CD4-positive, alpha-beta memory T cell (primary cell): ENCODE measurements around the gene DOCK4. TPM values are rescaled to one million over a fixed set of nuclear protein-coding genes. Genes with fewer than 3 reads are reported as not detected.

Source experiments
- CTCF ChIA-PET: fragments of 350-600 bp; sonication (Branson Sonifier 250); formaldehyde crosslinking; loops from one replicate; lab custom pipeline; 2021; ENCODE audit warnings: inconsistent platforms; ENCODE audit not compliant: partially characterized antibody; lab: Charles Lee
- POLR2A ChIA-PET: fragments of 350-600 bp; sonication (Branson Sonifier 250); formaldehyde crosslinking; loops from one replicate; lab custom pipeline; 2021; ENCODE audit not compliant: partially characterized antibody; lab: Charles Lee
- DNase-seq, 5 donors: peaks; one replicate each; pipeline versions ENCODE4 v3.0.0 to v3.0.0-alpha.2; 2020 to 2022; ENCODE audit warnings: mixed read lengths in 1 of 5
- H3K27ac ChIP-seq: one replicate; pipeline ENCODE4 v1.7.0; 2013; ENCODE audit warnings: low read depth, low read length
- H3K27me3 ChIP-seq: 2 replicates; pipeline ENCODE4 v1.7.0; 2013; ENCODE audit warnings: mild to moderate bottlenecking, low read length, moderate library complexity; ENCODE audit not compliant: insufficient read depth
- H3K36me3 ChIP-seq: 2 replicates; pipeline ENCODE4 v1.7.0; 2013; ENCODE audit warnings: mild to moderate bottlenecking, low read length, moderate library complexity; ENCODE audit not compliant: insufficient read depth
- H3K4me1 ChIP-seq: 2 replicates; pipeline ENCODE4 v1.7.0; 2013; ENCODE audit warnings: mild to moderate bottlenecking, low read length, moderate library complexity; ENCODE audit not compliant: insufficient read depth
- H3K4me3 ChIP-seq, 2 donors: one replicate each; pipeline ENCODE4 v1.7.0; 2013; ENCODE audit warnings: low read length in 2 of 2, mild to moderate bottlenecking in 1 of 2
- H3K9me3 ChIP-seq, 2 donors: one replicate each; pipeline ENCODE4 v1.7.0; 2013; ENCODE audit warnings: low read length in 2 of 2, control low read depth in 1 of 2; ENCODE audit not compliant: control insufficient read depth in 1 of 2
- H3K27ac Mint-ChIP-seq, 7 donors: one replicate each; pipeline ENCODE4 v1.8.0; 2020 to 2021; ENCODE audit warnings: mixed read lengths in 7 of 7, mild to moderate bottlenecking in 6 of 7, inconsistent platforms in 3 of 7, moderate library complexity in 3 of 7
- H3K27me3 Mint-ChIP-seq, 2 donors: one replicate each; pipeline ENCODE4 v1.8.0; 2020 to 2021; ENCODE audit warnings: mixed read lengths in 2 of 2
- H3K36me3 Mint-ChIP-seq, 2 donors: one replicate each; pipeline ENCODE4 v1.8.0; 2020 to 2021; ENCODE audit warnings: mixed read lengths in 2 of 2, inconsistent platforms in 1 of 2, mild to moderate bottlenecking in 1 of 2
- H3K4me1 Mint-ChIP-seq, 4 donors: one replicate each; pipeline ENCODE4 v1.8.0; 2020 to 2021; ENCODE audit warnings: mixed read lengths in 4 of 4, mild to moderate bottlenecking in 1 of 4
- H3K4me3 Mint-ChIP-seq, 8 donors: one replicate each; pipeline ENCODE4 v1.8.0; 2020 to 2021; ENCODE audit warnings: mixed read lengths in 8 of 8, mild to moderate bottlenecking in 7 of 8, moderate library complexity in 6 of 8, inconsistent platforms in 3 of 8
- H3K9me3 Mint-ChIP-seq, 8 donors: one replicate each; pipeline ENCODE4 v1.8.0; 2020 to 2021; ENCODE audit warnings: mixed read lengths in 8 of 8, mild to moderate bottlenecking in 5 of 8, inconsistent platforms in 3 of 8, moderate library complexity in 1 of 8
- intact Hi-C: fragments of 100-400 bp; cut with micrococcal nuclease; formaldehyde crosslinking; loops from one replicate; pipeline ENCODE4 v1.15.1; 2023
- polyA plus RNA-seq, 2 donors: library from polyadenylated mRNA; unstranded; fragments of 300-500 nt; fragmentation: Illumina TruSeq; gene quantifications; one replicate each; pipeline ENCODE4 v1.2.3, GENCODE V29; 2021
- total RNA-seq, 2 experiments: library from RNA; stranded (reverse); gene quantifications; one replicate each; pipeline ENCODE4 v1.2.3, GENCODE V29; 2021

The DOCK4 gene
- total and polyA plus RNA-seq, 4 experiments from 2014 or later = 0.47 to 1.5 (median 1.2) TPM; not detected in 1

GRCh38 chr7:111860248-111860647, 346.0 kb downstream of the DOCK4 start:
- Histone ChIP-seq H3K4me1 (no peaks in the 10 kb centered on the region), H3K9me3 (no peaks in the 10 kb centered on the region), H3K4me3 (no peak overlapping the region), H3K27me3 (no peaks in the 10 kb centered on the region), H3K27ac (no peak overlapping the region), H3K36me3 (no peaks in the 10 kb centered on the region)
- POLR2A ChIA-PET = no interaction called here
- Mint-ChIP-seq H3K4me1 (peaks cover 0 to 1% (median 0%) of the 10 kb centered on the region in 4 donors), H3K4me3 (no peak overlapping the region), H3K9me3 (no peaks in the 10 kb centered on the region), H3K36me3 (no peaks in the 10 kb centered on the region), H3K27me3 (peaks cover 0 to 2% of the 10 kb centered on the region in 2 donors), H3K27ac (no peak overlapping the region)
- intact Hi-C loops = no loop called here
- DNase-seq = no peak
- CTCF ChIA-PET = no interaction called here

- H3K27me3 Mint-ChIP-seq = peaks cover 0 to 6% of the 10 kb centered on the region in 2 donors
- no peak overlapping the region for H3K27ac ChIP-seq
- H3K4me1 Mint-ChIP-seq = peaks cover 0 to 1% (median 0%) of the 10 kb centered on the region in 4 donors
- no peak overlapping the region for H3K4me3 ChIP-seq
- H3K36me3 ChIP-seq = no peaks in the 10 kb centered on the region
- ChIA-PET POLR2A (no interaction called here), CTCF (no interaction called here)
- DNase-seq = no peak
- H3K9me3 Mint-ChIP-seq = peaks cover 0 to 3% (median 0%) of the 10 kb centered on the region in 8 donors
- H3K4me3 Mint-ChIP-seq = no peak overlapping the region
- no peaks in the 10 kb centered on the region for H3K36me3 Mint-ChIP-seq
- no peaks in the 10 kb centered on the region for H3K4me1 ChIP-seq
- H3K27ac Mint-ChIP-seq = peak overlapping the region in 1 of 7 donors; percentile 9
- no peaks in the 10 kb centered on the region for H3K9me3 ChIP-seq
- intact Hi-C loops = no loop called here
- no peaks in the 10 kb centered on the region for H3K27me3 ChIP-seq
These were observed 347.9 kb downstream of the DOCK4 start for GRCh38 chr7:111858331-111858730.

- H3K9me3 ChIP-seq = no peaks in the 10 kb centered on the region
- peaks cover 0 to 1% (median 0%) of the 10 kb centered on the region in 4 donors for H3K4me1 Mint-ChIP-seq
These were observed 350.4 kb downstream of the DOCK4 start for GRCh38 chr7:111855842-111856227.

DNA sequence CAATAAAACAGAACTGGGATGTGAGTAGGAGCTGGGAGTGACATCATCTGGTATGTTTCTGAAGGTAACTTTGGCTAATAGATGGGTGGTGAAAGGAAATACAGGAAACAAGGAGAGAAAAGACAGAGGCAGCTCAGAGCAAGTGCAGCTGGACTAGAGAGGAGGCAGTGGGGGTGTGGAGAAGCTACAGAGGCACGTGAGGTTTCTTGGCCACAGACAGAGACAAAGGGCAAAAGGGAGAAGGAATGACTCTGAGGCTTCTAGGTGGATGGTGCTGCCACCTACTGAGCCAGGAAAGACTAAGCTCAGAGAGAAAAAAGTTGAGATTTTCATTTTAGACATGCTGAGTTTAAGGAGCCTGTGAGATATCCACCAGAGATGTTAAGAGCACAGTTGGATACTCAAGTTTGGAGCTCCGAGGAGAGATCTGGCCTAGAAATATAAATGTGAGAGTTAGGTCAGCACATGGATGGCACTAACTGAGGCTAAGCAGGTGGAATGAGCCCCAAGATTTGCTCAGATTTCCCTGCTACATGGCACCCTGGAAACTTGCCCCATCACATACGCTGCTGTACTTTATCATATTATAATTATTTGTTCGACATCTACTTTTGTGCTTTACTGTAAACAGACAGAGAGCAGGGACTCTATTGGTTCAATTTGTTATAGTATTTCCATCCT, 350.9 kb downstream of the DOCK4 start:
- Mint-ChIP-seq H3K9me3 (peaks cover 0 to 13% (median 0%) of the 10 kb centered on the region in 8 donors), H3K4me1 (peaks cover 0 to 1% (median 0%) of the 10 kb centered on the region in 4 donors), H3K4me3 (no peak overlapping the region), H3K36me3 (no peaks in the 10 kb centered on the region), H3K27ac (no peak overlapping the region), H3K27me3 (peaks cover 0 to 6% of the 10 kb centered on the region in 2 donors)
- ChIA-PET POLR2A (no interaction called here), CTCF (interaction anchor here (1.2 kb wide), 1 partner anchor 555 kb away, joined by 3 read pairs; no protein-coding TSS in a partner anchor)
- Histone ChIP-seq H3K27ac (no peak overlapping the region), H3K9me3 (no peaks in the 10 kb centered on the region), H3K36me3 (no peaks in the 10 kb centered on the region), H3K27me3 (no peaks in the 10 kb centered on the region), H3K4me1 (no peaks in the 10 kb centered on the region), H3K4me3 (no peak overlapping the region)
- intact Hi-C loops = no loop called here
- no peak for DNase-seq

More at GRCh38 chr7:111855842-111856227, 350.4 kb downstream of the DOCK4 start:
- H3K4me3 ChIP-seq = no peak overlapping the region
- DNase-seq = no peak
- ChIA-PET CTCF (interaction anchor here (1.2 kb wide), 1 partner anchor 554 kb away, joined by 3 read pairs; no protein-coding TSS in a partner anchor), POLR2A (no interaction called here)
- H3K4me3 Mint-ChIP-seq = no peak overlapping the region
- no peaks in the 10 kb centered on the region for H3K27me3 ChIP-seq
- no peak overlapping the region for H3K27ac ChIP-seq
- no peaks in the 10 kb centered on the region for H3K36me3 ChIP-seq
- no peak overlapping the region for H3K27ac Mint-ChIP-seq
- H3K36me3 Mint-ChIP-seq = no peaks in the 10 kb centered on the region
- H3K9me3 Mint-ChIP-seq = peaks cover 0 to 7% (median 0%) of the 10 kb centered on the region in 8 donors
- intact Hi-C loops = no loop called here
- no peaks in the 10 kb centered on the region for H3K4me1 ChIP-seq
- H3K27me3 Mint-ChIP-seq = peaks cover 0 to 6% of the 10 kb centered on the region in 2 donors

- no peaks in the 10 kb centered on the region for H3K36me3 Mint-ChIP-seq
- Histone ChIP-seq H3K27me3 (no peaks in the 10 kb centered on the region), H3K27ac (no peak overlapping the region), H3K9me3 (no peaks in the 10 kb centered on the region), H3K4me1 (no peaks in the 10 kb centered on the region), H3K4me3 (no peak overlapping the region), H3K36me3 (no peaks in the 10 kb centered on the region)
- H3K27me3 Mint-ChIP-seq = peaks cover 0 to 5% of the 10 kb centered on the region in 2 donors
- DNase-seq = no peak
- ChIA-PET CTCF (no interaction called here), POLR2A (no interaction called here)
- intact Hi-C loops = no loop called here
- H3K9me3 Mint-ChIP-seq = peaks cover 0 to 18% (median under 1%) of the 10 kb centered on the region in 8 donors
- H3K4me3 Mint-ChIP-seq = no peak overlapping the region
- no peak overlapping the region for H3K27ac Mint-ChIP-seq
- no peaks in the 10 kb centered on the region for H3K4me1 Mint-ChIP-seq
These were observed 352.8 kb downstream of the DOCK4 start for GRCh38 chr7:111853201-111853990.

GRCh38 chr7:111852081-111852480, 354.1 kb downstream of the DOCK4 start:
- intact Hi-C loops = no loop called here
- POLR2A ChIA-PET = no interaction called here
- CTCF ChIA-PET = no interaction called here

DNA sequence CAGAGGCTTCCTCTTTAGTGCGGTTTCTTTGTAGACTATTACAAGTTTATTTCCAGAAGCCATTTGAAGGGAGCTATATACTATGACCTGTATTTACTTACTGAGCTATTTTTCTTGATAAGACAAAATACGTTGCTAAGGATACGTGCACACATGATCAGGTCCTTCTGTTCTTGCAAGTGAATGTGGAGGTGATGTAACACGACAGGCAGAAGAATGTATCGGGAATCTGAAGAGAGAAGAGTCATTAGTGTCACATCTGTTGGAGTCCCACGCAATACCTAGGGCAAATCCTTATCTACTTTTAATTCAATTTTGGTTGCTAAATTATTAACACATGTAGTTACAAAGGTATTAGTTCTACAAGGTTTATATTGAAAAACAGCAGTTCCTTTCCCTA, 359.3 kb downstream of the DOCK4 start:
- POLR2A ChIA-PET = no interaction called here
- no peak overlapping the region for H3K27ac Mint-ChIP-seq
- H3K27me3 Mint-ChIP-seq = no peaks in the 10 kb centered on the region
- no peaks in the 10 kb centered on the region for H3K27me3 ChIP-seq
- no peak overlapping the region for H3K27ac ChIP-seq
- H3K4me1 ChIP-seq = no peaks in the 10 kb centered on the region
- H3K9me3 Mint-ChIP-seq = peaks cover 0 to 15% (median under 1%) of the 10 kb centered on the region in 8 donors
- H3K36me3 Mint-ChIP-seq = no peaks in the 10 kb centered on the region
- intact Hi-C loops = no loop called here
- no peak overlapping the region for H3K4me3 Mint-ChIP-seq
- H3K36me3 ChIP-seq = no peaks in the 10 kb centered on the region
- H3K4me1 Mint-ChIP-seq = no peaks in the 10 kb centered on the region
- no peak for DNase-seq
- no peak overlapping the region for H3K4me3 ChIP-seq
- H3K9me3 ChIP-seq = no peaks in the 10 kb centered on the region
- CTCF ChIA-PET = no interaction called here

More at GRCh38 chr7:111852081-111852480, 354.1 kb downstream of the DOCK4 start:
- no peaks in the 10 kb centered on the region for H3K36me3 Mint-ChIP-seq
- no peak for DNase-seq
- Histone ChIP-seq H3K9me3 (no peaks in the 10 kb centered on the region), H3K27me3 (no peaks in the 10 kb centered on the region), H3K36me3 (no peaks in the 10 kb centered on the region), H3K4me1 (no peaks in the 10 kb centered on the region), H3K27ac (no peak overlapping the region), H3K4me3 (no peak overlapping the region)
- no peak overlapping the region for H3K27ac Mint-ChIP-seq
- H3K9me3 Mint-ChIP-seq = peaks cover 0 to 18% (median under 1%) of the 10 kb centered on the region in 8 donors
- H3K27me3 Mint-ChIP-seq = peaks cover 0 to 5% of the 10 kb centered on the region in 2 donors
- H3K4me3 Mint-ChIP-seq = no peak overlapping the region
- H3K4me1 Mint-ChIP-seq = no peaks in the 10 kb centered on the region
